ENCODE data around the gene C6orf47.

The C6orf47 gene

GRCh38 chr6:31626952-31627351 is 33.6 kb downstream of the C6orf47 start:
- POLR2A ChIA-PET: interaction anchor here (1.0 to 1.8 kb wide), 2 partner anchors 12 to 25 kb away, joined by 3 to 9 read pairs; no protein-coding TSS in a partner anchor
- CTCF ChIA-PET: interaction anchor here (0.6 to 3.1 kb wide), 4 partner anchors 9 to 49 kb away, joined by 3 to 11 read pairs (median 3); no protein-coding TSS in a partner anchor

GRCh38 chr6:31624070-31624469 is 36.5 kb downstream of the C6orf47 start:
- ChIA-PET POLR2A (no interaction called here), CTCF (interaction anchor here (1.0 kb wide), 1 partner anchor 10 kb away, joined by 3 read pairs; no protein-coding TSS in a partner anchor)
- TF ChIP-seq CTCF (IDR thresholded peaks at IDR 0.05; ENCODE audit: insufficient read depth, low read length, missing control alignments): no peak
- no peak overlapping the region for H3K4me3 ChIP-seq (ENCODE audit: low read depth, low read length)
- no peak for DNase-seq (ENCODE audit: low read depth, low spot score)

More at GRCh38 chr6:31626952-31627351, 33.6 kb downstream of the C6orf47 start:
- TF ChIP-seq CTCF (IDR thresholded peaks at IDR 0.05; ENCODE audit: insufficient read depth, low read length, missing control alignments): no peak
- H3K4me3 ChIP-seq (ENCODE audit: low read depth, low read length): no peak overlapping the region
- no peak for DNase-seq (ENCODE audit: low read depth, low spot score)

- POLR2A ChIA-PET: interaction anchor here (1.4 to 3.1 kb wide), 3 partner anchors 14 to 80 kb away, joined by 3 to 16 read pairs (median 7); no protein-coding TSS in a partner anchor
Observed at GRCh38 chr6:31622684-31623091, 37.9 kb downstream of the C6orf47 start.

GRCh38 chr6:31621991-31622390 is 38.6 kb downstream of the C6orf47 start:
- H3K4me3 ChIP-seq (ENCODE audit: low read depth, low read length): peak overlapping the region; percentile 97
- TF ChIP-seq CTCF (IDR thresholded peaks at IDR 0.05; ENCODE audit: insufficient read depth, low read length, missing control alignments): no peak
- ChIA-PET CTCF (interaction anchor here (1.1 to 2.7 kb wide), 3 partner anchors 12 to 76 kb away, joined by 4 to 17 read pairs (median 4); partner anchors contain the start of genes ATP6V1G2 and NFKBIL1), POLR2A (interaction anchor here (0.6 to 3.1 kb wide), 6 partner anchors 12 to 327 kb away, joined by 3 to 16 read pairs (median 5); partner anchors contain the start of gene C6orf47)
- DNase-seq (ENCODE audit: low read depth, low spot score): peak; percentile 4

More at GRCh38 chr6:31622684-31623091, 37.9 kb downstream of the C6orf47 start:
- no peak for TF ChIP-seq CTCF (IDR thresholded peaks at IDR 0.05; ENCODE audit: insufficient read depth, low read length, missing control alignments)
- H3K4me3 ChIP-seq (ENCODE audit: low read depth, low read length): peak overlapping the region; percentile 97
- DNase-seq (ENCODE audit: low read depth, low spot score): no peak
- CTCF ChIA-PET: interaction anchor here (1.2 to 2.7 kb wide), 2 partner anchors 12 to 76 kb away, joined by 4 to 17 read pairs; partner anchors contain the start of genes ATP6V1G2 and NFKBIL1

- peak overlapping the region; percentile 97 for H3K4me3 ChIP-seq (ENCODE audit: low read depth, low read length)
- ChIA-PET CTCF (interaction anchor here (1.1 to 2.7 kb wide), 2 partner anchors 41 to 75 kb away, joined by 4 to 17 read pairs; partner anchors contain the start of genes ATP6V1G2 and NFKBIL1), POLR2A (interaction anchor here (0.6 to 3.1 kb wide), 6 partner anchors 13 to 328 kb away, joined by 3 to 16 read pairs (median 5); partner anchors contain the start of gene C6orf47)
- DNase-seq (ENCODE audit: low read depth, low spot score): no peak
- no peak for TF ChIP-seq CTCF (IDR thresholded peaks at IDR 0.05; ENCODE audit: insufficient read depth, low read length, missing control alignments)
Observed at GRCh38 chr6:31621320-31621939, 39.1 kb downstream of the C6orf47 start.

Measured in AG04449 (cell line).